A549 (cell line): ENCODE results near the gene LRCH1.

Experiments
- CBX8 ChIP-seq: fragments of 200-600 bp; sonication (generic); IDR thresholded peaks from 2 replicates; pipeline ENCODE4 v1.6.1; 2016
- HES2 ChIP-seq: fragments of >200 bp; sonication (Bioruptor Twin); formaldehyde crosslinking; IDR thresholded peaks from 2 replicates; pipeline ENCODE4 v1.6.1; 2016
- MAZ ChIP-seq: fragments of 150-350 bp; IDR thresholded peaks from 2 replicates; pipeline ENCODE4 v1.6.1; 2014; ENCODE audit warnings: antibody characterized with exemption, low read depth, low read length, borderline replicate concordance
- POLR2A ChIP-seq: IDR thresholded peaks from 2 replicates; pipeline ENCODE4 v1.6.1; 2012; ENCODE audit warnings: mild to moderate bottlenecking, low read length
- SMC3 ChIP-seq: fragments of >200 bp; sonication (Bioruptor Twin); formaldehyde crosslinking; IDR thresholded peaks from 3 replicates; pipeline ENCODE4 v1.6.1; 2018; ENCODE audit warnings: inconsistent platforms
- TF ChIP-seq, protein P1 (sequence below): fragments of >200 bp; sonication (Bioruptor Twin); formaldehyde crosslinking; IDR thresholded peaks from 3 replicates; pipeline ENCODE4 v1.5.1; 2016
- TF ChIP-seq, protein P2 (sequence below): fragments of 200-600 bp; sonication (generic); IDR thresholded peaks from 2 replicates; pipeline ENCODE4 v1.6.1; 2016; ENCODE audit warnings: antibody characterized with exemption, mild to moderate bottlenecking, moderate library complexity
- TF ChIP-seq, protein P3 (sequence below): fragments of 450-650 bp; IDR thresholded peaks from 2 replicates; pipeline ENCODE4 v1.6.1; 2014; ENCODE audit warnings: antibody characterized with exemption

DNA sequence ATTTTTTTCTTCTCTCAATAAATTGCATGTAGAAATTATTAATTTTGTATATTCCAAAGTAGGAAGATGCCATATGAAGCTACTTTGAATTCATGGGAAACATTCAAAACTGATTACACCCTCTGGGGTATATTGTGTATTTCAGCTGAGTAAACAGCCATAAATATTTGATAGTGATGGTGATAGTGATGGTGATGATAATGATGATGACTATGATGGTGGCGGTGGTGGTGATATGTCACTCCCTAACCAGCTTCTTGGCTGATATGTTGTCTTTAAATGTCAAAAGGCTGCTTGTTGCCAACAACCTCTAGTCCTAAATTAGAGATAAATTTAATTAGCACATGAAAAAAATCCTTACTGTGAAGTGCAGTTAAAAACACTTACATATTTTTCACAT is 102.0 kb downstream of the LRCH1 start:
- TF ChIP-seq, protein P1, sequence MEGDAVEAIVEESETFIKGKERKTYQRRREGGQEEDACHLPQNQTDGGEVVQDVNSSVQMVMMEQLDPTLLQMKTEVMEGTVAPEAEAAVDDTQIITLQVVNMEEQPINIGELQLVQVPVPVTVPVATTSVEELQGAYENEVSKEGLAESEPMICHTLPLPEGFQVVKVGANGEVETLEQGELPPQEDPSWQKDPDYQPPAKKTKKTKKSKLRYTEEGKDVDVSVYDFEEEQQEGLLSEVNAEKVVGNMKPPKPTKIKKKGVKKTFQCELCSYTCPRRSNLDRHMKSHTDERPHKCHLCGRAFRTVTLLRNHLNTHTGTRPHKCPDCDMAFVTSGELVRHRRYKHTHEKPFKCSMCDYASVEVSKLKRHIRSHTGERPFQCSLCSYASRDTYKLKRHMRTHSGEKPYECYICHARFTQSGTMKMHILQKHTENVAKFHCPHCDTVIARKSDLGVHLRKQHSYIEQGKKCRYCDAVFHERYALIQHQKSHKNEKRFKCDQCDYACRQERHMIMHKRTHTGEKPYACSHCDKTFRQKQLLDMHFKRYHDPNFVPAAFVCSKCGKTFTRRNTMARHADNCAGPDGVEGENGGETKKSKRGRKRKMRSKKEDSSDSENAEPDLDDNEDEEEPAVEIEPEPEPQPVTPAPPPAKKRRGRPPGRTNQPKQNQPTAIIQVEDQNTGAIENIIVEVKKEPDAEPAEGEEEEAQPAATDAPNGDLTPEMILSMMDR: no peak
- no peak for TF ChIP-seq CBX8
- TF ChIP-seq, protein P2, sequence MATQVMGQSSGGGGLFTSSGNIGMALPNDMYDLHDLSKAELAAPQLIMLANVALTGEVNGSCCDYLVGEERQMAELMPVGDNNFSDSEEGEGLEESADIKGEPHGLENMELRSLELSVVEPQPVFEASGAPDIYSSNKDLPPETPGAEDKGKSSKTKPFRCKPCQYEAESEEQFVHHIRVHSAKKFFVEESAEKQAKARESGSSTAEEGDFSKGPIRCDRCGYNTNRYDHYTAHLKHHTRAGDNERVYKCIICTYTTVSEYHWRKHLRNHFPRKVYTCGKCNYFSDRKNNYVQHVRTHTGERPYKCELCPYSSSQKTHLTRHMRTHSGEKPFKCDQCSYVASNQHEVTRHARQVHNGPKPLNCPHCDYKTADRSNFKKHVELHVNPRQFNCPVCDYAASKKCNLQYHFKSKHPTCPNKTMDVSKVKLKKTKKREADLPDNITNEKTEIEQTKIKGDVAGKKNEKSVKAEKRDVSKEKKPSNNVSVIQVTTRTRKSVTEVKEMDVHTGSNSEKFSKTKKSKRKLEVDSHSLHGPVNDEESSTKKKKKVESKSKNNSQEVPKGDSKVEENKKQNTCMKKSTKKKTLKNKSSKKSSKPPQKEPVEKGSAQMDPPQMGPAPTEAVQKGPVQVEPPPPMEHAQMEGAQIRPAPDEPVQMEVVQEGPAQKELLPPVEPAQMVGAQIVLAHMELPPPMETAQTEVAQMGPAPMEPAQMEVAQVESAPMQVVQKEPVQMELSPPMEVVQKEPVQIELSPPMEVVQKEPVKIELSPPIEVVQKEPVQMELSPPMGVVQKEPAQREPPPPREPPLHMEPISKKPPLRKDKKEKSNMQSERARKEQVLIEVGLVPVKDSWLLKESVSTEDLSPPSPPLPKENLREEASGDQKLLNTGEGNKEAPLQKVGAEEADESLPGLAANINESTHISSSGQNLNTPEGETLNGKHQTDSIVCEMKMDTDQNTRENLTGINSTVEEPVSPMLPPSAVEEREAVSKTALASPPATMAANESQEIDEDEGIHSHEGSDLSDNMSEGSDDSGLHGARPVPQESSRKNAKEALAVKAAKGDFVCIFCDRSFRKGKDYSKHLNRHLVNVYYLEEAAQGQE: no peak
- TF ChIP-seq HES2: no peak
- TF ChIP-seq POLR2A: no peak
- TF ChIP-seq SMC3: no peak
- TF ChIP-seq, protein P3, sequence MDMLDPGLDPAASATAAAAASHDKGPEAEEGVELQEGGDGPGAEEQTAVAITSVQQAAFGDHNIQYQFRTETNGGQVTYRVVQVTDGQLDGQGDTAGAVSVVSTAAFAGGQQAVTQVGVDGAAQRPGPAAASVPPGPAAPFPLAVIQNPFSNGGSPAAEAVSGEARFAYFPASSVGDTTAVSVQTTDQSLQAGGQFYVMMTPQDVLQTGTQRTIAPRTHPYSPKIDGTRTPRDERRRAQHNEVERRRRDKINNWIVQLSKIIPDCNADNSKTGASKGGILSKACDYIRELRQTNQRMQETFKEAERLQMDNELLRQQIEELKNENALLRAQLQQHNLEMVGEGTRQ: no peak
- no peak for TF ChIP-seq MAZ
